HG03025 (cell line): ENCODE results near the gene RPL7A.

Source experiments
- ATAC-seq: cut with Tn5 transposase; IDR thresholded peaks from one replicate; pipeline ENCODE4 v1.9.1; 2021; ENCODE audit warnings: mild to moderate bottlenecking, moderate library complexity; ENCODE audit not compliant: unreplicated experiment, low FRiP score

The RPL7A gene

DNA sequence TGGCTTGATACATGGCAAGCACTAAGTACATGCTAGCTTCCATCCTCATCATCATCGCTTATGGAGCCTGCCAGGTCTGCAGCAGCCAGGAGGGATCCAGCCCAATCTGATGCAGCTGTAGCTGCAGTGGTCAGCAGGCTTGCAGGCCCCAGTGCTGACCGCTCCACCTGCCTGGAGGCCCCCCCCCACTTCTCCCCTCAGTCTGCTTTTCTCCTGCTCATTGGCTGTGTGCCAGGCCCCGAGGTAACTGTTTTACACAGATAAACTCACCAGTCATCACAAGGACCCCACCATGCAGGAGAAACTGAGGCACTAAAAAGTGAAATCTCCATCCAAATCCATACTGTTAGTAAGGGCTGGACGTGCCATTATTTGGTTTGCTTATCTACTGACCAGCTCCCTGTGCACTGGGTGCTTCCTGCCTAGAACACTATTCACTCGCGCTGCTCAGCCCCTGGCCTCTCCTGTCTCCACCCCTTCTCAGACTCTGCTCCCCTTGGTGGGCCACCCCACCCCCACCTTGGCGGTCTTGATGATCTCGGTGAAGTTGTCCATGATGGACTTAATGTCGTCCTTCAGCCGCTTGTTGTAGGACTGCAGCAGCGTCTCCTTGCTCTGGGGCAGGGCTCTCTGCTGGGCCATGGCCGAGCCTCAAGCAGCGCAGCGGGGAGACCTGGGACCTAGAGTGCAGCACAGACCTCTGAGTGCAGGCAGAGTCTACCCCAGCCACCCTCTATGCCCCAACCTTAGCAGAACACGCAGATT, 1.8 kb upstream of the RPL7A start:
- ATAC-seq = no peak

DNA sequence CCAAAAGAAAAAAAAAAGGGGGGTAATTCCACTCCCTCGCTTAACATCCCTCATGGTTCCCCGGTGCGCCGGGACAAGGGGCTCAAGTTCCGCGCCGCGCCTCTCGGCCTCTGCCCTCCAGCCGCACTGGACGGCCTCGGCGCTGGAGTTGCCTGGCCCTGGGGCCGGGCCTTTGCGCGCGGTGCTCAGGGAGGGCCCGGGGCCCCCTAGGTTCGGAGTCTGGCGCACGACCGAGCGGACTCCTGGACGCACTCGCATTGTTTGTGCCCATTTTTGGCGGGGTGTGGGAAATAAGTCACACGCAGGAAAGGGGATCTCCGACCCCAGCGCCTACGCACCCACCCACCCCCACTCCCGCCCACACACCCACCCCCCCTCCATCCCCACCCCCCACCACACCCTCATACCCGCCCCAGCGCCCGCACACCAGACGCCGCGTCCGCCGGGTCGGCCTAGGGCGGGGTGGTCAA, 468 bp upstream of the RPL7A start:
- peak; percentile 31 for ATAC-seq

DNA sequence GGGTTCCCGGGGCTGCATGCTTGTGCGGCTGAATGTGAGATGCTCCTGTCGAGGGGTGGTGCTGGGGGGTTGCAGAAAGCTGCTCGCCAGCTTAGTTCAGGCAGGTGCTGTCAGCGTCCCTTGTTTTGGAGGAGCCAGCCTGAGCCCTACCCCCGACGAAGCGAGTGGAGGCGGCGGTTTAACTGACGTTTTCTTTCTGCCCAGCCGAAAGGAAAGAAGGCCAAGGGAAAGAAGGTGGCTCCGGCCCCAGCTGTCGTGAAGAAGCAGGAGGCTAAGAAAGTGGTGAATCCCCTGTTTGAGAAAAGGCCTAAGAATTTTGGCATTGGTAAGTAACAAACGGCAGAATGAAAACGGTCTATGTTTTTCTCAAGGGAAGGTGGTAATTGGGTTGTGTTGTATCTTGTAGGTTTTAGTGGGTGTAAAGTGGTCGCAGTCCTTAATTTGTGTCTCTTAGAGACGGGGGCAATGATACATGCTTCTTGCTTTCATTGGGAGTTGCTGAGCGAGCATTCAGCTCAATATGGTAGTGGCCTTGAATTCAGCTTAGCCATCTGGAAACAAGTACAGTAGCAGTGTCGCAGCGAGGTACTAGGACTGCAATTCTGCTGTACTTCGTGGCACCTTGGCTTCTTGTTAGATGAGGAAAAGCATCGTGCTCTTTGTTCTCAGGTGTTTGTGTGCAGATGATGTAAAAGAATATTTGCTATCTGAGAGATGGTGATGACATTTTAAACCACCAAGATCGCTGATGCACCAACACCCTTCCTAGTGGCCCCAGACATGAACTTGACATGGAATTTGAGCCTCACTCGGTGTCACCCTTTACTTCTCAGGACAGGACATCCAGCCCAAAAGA, 928 bp downstream of the RPL7A start:
- ATAC-seq = no peak

DNA sequence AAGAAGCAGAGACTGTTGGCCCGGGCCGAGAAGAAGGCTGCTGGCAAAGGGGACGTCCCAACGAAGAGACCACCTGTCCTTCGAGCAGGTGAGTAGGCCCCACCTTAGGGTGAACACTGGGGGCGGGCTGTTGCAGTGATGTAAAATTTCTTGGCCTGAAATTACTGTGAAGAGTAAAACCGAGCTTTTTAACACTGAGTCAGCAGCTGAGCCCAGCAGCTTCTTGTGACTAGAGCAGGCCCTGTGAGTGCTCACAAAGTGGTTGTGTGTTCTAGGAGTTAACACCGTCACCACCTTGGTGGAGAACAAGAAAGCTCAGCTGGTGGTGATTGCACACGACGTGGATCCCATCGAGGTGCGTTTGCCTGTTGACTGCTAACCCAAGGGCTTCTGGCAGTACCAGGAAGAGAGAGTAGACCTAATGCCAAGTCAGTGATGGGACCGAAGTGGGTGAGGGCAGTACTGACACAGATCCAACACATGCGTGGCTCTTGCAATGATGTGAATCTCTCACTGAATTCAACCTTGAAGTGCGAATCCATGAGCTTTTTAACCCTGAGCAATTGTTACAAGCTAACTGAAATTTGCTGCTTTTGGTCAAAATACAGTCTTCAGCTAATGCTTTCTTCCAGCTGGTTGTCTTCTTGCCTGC, 2.1 kb downstream of the RPL7A start:
- ATAC-seq = no peak

DNA sequence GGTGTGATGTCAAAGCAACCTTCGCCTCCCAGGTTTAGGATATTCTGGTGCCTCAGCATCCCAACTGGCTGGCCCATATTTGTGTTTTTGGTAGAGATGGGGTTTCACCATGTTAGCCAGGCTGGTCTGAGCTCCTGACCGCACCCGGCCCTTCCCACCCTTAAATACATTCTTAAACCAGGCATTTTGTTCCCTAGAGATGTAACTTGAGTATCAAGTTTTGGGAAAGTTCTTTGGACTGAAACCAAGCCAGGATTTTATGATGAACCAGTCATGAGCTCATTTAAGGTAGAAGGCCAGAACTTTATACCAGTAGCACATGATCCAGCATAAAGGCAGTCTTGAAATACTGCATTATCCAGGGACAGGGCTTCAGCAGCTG, 3.5 kb downstream of the RPL7A start:
- no peak for ATAC-seq

DNA sequence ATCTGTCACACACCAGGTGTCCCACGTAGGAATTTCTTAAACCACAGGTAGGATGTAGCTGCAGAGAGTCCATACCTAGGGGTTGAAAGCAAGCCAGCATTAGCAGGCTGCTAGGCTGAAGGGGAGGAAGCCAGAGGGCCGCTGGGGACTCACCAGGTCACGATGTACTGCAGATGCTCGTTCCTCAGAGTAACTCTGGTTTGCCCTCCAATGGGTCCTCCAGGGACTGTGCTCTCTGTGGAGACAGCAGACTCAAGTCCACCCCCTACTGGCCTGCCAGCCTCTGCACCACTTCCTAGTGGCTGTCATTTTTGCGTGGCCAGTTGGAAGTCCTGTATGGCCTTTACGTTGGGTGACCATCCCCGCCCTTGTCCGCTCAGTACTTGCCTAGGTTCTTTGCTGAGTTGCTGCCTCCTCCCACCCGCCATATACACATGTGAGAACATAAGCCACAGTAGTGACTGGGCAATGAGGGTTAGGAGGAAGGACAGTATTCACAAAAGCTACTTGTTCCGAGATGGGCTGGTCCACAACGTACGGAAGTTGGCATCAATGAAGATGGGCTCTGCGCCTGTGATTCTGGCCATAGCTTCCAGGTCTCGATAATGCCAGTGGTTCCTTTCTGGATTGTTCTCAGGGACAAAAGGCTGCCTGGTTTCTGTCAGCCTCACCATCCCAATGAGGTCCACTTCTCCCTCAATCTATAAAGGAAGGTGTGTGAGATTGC, 4.1 kb downstream of the RPL7A start:
- ATAC-seq = no peak

DNA sequence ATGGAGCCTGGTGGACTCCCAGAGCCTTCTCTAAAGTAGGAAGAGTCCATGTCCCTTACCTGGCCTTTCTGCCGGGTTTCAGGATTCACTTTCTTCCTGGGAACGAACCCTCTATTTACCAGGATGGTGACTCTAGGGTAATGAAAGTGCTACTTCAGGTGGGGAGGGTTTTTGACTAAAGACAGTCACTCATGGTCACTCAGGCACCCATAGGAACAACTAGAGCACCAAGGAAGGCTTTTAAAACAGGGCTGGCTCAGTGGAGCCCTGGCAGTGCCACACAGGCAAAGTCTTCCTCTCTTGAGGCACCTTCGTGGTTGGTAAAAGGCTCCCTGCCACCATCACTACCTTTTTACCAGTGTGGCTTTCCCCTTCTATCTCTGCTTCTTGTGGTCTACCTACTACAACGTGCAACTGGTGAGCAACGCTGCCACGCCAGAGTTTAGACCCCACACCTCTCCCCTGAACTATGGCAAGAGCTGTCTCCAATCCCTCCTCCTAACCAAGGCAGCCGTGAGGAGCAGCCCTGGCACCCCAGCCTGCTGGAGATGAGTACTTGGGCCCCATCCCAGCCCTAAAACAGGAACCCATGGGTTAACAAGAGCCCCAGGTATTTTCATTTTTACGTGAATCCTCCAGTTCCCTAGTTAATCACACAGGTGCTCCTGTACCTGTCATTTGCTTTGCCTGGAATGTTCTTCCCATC, 4.8 kb downstream of the RPL7A start:
- no peak for ATAC-seq

DNA sequence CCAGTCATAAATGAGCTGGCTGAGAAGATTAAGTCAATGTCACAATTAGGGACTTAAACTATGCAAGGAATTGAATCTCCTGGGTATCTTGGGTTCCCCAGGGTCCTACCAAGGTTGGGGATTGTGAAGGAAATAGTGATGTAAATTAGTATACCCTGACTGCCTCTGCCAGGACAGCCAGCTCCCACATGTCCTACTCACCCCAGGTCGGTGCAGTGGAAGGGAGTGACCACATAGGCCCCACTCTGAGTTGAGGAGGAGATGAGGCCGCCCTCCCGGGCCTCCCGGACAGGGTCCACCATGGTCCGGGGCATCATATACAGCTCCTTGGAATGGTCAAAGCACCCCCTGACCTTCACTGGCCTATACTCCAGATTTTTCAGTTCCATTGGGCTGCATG, 5.5 kb downstream of the RPL7A start:
- no peak for ATAC-seq

DNA sequence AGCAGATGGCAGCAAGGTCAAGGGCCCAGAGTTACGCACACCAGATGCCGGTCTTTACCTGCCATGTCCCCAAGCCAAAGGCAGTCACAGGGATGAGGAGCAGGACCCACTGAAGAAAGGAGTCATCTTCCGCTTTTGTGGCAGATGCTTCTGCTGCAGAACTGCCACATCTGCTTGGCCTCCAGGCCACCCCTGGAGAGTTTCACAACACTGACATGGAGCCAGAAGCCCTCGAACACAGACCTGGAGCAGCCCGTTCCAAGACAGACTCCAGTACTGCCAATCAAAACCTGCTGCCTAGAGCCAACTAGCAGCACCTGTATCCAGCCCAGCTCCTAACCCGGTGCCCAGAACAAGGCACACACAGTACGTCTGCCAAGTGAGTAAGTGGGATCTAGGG, 6.7 kb downstream of the RPL7A start:
- ATAC-seq = no peak

DNA sequence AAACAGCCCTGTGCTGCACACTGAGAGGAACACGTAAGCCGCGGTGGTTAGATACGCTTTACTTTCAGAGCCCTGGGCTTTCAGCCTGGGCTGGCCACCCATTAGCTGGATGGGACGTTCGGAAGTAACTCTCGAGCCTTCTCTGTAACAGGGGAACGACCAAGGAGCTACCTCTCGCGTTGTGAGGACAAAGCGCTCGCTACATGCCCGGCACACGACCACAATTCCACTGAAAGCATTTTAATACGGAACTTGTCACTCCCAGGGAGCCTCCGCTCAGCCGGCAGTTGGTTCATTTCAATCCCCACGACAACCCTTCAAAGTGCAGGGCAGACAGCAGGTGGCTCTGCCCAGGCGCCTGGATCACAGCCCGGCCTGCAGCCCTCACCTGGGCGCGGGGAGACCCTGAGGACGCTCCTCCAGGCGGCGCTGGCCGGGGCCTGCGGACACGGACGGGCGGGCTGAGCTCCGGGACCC, 7.9 kb downstream of the RPL7A start:
- ATAC-seq = peak; percentile 22

DNA sequence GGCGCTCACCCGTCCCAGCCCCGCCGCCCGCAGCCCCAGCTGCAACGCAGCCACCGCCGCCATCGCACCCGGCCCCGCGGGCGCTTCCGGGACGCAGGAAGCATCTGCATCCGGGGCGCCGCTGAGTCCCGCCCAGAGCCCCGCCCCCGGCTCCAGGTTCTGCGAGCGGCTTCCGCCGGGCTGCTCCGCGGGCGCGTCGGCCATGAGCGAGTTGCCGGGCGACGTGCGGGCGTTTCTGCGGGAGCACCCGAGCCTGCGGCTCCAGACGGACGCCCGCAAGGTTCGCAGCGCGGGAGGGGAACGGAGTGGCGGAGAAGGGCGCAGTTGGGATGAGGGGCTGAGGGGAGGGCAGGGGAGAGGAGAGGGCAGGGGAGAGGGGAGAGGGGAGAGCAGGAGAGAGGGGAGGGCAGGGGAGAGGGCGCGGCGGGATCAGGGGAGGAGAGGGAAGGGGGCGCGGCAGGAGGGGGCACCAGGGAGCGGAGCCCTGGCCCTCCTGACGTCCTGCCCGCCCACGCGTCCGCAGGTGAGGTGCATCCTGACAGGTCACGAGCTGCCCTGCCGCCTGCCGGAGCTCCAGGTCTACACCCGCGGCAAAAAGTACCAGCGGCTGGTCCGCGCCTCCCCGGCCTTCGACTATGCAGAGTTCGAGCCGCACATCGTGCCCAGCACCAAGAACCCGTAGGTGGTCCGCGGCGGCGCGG, 8.5 kb downstream of the RPL7A start, which contains the start of the genes SURF1 and SURF2:
Gene SURF1 (minus strand): TSS at position 97 of the 701 bp plus-strand sequence. CDS start 34 bp downstream, at position 63.
Gene SURF2 (plus strand): TSS at position 160 of the 701 bp plus-strand sequence. CDS start 43 bp downstream, at position 203.
- peak; percentile 38 for ATAC-seq

DNA sequence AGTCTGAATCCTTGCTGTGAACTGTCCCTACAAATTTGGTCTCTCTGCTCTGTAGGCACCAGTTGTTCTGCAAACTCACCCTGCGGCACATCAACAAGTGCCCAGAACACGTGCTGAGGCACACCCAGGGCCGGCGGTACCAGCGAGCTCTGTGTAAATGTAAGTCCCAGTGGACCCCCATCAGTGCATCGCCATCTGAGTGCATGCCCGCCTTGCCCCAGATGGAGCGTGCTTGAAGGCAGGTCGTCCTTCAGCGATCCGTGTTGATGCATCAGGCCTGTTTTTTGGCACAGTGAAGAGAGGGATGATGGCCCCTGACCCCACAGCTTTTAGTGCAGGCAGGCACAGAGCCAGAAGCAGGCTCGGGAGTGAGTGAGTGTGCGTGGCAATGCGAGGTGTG, 9.6 kb downstream of the RPL7A start:
- no peak for ATAC-seq

DNA sequence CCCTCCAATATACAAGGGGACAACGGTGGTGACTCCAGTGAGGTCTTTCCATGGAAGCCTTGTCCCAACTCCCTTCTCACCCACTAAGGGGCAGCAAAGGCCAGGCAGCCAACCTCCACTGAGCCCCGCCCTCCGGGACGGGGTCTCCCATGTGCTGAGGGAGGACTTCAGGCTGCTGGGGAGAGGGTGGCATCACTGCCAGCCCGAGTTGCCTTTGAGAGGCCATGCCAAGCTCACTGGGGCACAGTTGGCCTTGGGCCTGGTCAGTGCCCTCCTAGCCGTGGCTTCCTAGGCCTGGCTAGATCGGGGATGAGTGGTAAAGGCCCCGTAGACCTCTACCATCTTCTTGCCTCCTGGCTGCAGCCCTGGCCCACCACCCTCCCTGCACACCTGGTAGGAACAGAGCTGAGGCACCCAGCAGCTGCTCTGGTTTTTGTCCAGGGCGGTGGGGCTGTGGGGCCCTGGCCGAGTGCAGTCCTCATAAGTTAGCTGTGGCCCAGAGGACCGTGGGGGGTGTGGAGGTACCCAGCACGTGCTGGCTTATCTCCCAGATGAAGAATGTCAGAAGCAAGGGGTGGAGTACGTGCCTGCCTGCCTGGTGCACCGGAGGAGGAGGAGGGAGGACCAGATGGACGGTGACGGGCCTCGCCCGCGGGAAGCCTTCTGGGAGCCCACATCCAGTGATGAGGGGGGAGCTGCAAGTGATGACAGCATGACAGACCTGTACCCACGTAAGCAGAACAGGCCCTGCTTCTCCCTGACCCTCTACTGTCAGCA, 11.6 kb downstream of the RPL7A start:
- no peak for ATAC-seq

DNA sequence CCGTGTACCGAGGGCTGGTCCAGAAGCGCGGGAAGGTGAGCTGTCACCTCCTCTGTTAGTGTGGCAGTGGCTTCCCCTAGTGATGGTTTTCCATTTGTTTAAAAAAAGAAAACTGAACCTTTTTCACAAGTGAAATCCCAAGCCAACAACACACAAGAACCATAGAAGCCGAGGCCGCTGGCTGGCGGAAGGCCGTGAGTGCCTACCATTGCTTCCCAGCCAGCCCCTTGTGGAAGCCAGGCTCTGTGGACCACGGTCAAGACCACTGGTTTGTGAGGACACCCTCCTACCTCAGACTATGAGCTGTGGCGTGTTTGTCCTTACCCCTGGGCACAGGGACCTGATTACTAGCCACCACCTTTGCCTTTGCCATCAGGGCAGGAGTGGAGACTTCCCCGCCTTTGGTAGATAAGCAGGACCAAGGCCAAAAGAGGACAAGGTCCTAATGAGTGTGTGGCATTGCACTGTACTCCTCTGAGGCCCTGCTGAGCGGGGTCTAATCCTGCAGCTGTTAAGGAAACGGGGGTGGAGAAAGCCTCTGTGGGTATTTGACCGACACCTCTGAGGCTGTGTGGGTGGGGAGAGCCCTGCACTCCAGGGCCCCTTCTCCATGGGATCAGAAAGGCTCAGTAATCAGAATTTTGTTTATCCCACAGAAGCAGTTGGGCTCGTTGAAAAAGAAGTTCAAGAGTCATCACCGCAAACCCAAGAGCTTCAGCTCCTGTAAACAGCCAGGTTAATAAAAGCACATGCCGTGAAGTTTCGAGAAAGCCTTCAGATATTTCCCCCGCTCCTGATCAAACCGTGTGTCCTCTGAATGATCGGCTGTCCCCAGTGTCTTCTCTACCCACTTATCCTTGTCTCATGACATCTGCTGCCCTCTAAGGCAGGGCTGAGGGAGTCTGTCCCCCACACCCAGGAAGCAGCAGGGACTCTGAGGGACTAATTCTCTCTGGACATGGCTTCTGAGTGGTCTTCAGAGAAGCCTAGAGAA, 12.7 kb downstream of the RPL7A start:
- no peak for ATAC-seq

DNA sequence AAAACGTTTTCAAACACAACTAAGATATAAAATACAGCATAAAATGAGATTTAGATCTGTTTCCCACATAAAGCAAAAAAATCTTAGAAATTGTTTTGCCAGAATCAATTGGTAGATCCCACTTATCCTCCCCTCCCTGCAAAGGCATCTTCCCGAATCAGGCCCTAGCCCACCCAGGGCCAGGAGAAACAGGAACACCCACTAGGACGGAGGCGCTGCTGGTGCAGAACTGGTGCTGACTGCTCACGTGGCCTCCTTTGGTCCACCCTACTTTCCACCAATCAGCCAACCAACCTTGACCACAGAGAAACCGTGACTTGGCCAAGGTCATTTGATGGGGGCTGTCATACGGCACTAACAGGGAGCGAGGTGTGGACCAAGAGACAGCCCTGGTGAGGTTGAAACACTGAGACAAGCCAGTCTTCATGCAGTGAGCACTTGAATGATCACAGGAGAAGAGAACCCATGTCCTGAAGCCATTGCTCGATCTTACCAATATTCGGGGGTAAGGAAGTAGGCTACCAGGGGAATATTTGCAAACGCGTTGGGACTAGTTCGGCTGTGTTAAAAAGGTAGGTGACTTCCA, 13.6 kb downstream of the RPL7A start:
- no peak for ATAC-seq

DNA sequence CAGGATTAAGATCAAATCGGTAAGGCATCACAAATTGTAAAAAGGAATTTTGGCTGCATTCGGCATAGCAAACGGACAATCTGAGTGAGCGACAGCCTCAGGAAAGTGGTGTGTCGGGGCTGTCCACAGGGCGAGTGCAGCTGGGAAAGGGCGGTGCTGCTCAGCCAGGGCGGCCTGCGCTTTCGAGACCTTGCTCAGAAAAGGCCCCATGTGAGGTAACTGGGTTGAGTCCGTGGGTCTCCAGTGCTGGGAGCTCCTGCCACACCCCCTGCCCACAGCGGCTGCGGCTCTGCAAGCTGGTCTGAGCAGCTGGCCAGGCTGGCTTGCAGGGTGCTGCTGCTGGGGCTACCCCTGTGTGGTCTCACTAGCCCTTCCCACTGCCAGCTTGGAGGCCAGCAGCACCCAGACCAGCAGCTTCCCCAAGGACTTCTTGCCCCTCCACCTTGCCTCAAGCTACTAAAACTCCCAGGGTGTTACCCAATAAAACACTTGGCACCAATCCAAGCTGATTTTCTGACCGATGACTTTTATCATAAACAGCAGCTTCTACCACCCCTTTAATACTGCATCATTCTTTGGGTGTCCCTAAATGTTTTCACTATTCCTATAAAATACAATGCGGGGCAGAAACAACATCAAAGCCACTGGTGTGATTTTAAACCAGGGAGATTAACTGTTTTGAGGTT, 14.5 kb downstream of the RPL7A start:
- no peak for ATAC-seq
